ENCODE measurements around the gene DIO1.

DIO1 gene

DNA sequence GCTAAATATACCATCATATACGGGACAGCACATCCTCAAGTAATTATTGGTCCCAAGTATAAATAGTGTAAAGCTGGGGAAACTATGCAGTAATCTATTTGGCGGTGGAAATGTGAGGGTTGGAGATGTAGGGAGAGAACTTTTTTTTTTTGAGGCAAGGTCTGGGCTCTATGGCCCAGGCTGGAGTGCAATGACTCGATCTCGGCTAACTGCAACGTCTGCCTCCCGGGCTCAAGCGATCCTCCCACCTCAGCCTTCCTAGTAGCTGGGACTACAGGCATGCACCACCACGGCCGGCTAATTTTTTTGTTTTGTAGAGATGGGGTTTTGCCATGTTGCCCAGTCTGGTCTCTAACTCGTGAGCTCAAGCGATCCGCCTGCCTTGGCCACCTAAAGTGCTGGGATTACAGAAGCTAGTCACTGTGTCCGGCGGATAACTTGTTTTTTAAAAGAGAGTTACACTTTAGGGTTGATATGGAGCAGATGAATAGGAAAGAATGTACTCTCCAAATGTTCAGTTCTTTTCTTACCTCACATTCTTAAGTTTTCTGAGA lies 49.6 kb downstream of the DIO1 start:
- DNase-seq: no peak

DNA sequence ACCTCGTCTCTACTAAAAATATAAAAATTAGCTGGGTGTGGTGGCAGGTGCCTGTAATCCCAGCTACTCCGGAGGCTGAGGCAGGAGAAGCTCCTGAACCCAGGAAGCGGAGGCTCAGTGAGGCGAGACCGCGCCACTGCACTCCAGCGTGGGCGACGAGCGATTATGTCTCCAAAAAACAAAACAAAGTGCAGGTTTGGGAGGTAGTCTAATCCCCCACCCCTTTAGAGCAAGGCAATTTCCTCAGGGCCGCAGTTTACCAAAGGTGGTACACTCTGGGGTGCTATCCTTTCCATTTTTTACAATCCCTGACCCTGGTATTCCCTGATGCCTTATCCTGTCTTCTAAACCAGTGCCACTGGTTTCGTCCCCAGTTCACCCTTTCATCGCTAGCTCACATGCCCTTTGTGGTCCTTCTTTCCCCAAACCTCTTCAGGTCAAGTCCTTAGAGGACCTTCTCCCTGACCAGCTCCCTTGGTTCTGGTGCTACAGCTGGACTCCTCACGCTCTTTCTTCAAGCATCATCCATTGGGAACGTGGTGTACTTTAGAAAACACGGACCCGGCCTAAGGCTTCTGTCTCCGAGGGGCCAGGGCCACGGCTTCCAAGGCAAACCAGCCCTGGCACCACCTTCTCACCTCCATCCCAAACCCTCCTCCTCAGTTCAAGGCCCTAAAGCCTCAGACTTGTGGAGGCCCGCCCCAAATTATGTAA lies 50.6 kb downstream of the DIO1 start:
- peak; percentile 57 for DNase-seq

DNA sequence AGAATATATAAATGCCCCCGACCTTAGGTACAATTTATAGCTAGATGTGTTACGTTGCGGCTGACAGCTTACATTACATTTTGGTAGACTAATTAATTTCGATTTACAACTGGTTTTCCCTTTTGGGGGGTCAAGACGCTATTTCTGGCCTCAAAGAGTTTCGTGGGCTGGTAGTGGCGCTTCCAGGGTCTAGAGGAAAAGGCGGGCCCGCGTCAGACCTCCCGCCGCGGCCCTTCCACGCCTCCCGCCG lies 51.1 kb downstream of the DIO1 start:
- no peak for DNase-seq

DNA sequence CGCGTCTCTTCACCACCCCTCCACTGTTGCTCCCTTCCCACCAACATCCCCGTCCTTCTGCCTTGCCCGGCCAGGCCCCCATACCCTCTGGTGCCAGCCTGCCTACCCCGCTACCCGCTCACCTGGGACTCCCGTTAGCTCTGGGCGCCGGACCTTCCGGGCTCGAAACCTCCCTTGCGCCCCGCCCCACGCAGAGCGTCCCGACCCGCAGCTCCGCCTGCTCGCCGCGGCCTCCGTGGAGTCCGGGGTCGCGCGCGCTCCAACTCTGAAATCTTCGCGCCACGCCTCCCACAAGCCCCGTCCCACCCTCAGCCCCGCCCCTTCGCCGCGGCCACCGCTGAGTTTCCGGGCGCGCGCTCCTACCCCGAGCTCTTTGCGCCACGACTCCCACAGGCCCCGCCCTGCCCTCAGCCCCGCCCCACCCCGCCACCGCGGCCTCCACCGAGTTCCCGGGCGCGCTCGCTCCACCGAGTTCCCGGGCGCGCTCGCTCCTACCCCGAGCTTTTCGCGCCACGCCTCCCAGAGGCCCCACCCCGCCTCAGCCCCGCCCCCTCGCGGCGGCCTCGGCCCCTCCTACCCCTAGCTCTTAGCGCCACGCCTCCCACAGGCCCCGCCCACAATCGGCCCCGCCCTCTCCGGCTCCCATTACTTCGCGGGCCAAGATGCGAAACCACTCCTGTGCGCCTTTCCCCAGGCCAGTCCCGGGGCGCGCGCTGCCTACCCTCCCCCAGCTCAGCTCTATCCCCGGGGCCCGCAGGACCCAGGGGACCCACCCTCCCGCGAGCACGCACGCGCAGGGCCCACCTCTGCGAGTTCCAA lies 51.7 kb downstream of the DIO1 start, which contains the start of gene IFT25:
IFT25 (minus strand) TSS at position 267 of the 819 bp plus-strand sequence. CDS start 5,617 bp downstream, outside the sequence.
- DNase-seq: peak; percentile 100

DNA sequence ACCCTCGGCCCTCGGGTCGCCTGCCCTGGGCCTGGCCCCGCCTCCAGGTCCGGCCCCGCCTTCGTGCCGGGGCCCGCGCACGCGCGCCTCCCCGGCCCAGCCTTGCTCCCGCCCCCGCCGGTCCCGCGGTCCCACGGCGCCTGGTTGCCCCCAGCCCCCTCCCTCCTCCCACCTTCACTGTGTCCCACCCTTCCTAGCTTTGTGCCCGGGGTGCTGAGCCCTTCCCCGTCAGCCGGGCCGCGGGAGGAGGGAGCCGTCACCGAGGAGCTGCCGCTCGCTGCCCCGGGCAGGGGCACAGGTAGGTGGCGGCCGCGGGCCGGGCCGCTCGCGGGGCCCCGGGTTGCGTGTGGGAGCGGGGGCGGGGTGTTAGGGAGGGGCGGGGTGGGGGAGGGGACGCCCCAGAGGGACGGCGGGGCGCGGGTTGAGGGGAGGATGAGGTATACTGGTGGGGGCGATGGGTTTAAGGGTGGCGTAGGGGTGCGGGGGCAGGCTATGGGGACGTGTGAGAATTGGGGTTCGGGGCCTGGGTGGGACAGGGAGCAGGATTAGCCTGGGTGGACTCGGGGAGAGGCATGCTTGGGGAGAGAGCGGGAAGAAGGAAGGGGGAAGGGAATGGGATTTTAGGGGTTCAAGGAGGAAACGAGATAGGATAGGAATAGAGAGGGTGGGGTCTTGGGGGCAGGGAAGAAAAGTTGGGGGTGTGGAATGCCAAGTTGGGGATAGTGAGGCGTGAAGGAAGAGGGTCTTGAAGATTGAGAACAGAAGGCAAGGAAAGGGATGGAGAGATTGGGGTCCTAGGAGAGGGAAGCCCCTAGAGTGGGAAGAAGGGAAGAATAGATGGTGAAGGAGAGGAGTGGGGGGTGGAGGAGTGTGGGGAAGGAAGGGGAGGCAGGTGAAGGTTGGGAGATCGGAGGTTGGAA lies 52.5 kb downstream of the DIO1 start, which contains the start of gene LRRC42:
LRRC42 (plus strand) TSS at position 99 of the 920 bp plus-strand sequence. CDS start 5,650 bp downstream, outside the sequence.
- no peak for DNase-seq

DNA sequence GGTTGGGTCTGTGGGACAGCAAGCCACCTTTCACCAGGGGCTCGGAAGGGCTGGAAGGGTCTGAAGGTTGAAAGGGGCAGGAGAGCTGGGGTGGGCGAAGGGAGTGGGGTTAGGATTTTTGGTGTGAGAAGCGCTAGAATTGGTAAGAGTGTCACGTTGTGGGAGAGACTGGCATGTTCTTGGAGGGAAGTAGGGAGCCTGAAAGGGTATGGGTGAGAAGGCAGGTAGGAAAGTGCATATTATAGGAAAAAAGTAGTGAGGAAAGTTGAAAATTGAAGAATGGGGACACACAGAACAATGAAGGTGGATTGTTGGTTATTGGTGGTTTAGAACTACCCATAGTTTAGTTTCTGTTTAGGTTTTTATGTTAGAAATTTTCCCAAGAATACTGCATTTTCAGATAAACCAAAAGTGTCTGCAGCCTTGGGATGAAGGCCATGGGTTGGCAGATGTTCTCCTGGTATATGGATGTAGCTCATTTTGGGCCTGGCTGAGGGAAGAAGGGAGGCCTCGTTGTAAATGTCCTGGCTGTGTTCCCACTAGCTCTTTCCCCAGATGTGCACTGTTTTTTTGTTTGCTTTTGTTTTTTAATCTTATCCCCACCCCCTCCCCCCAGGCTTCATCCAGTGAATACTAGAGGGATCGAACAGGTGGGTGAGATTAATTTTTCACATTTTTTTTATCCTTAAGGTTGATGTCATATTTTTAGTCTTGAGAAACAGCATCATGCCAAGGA lies 53.4 kb downstream of the DIO1 start:
- no peak for DNase-seq

DNA sequence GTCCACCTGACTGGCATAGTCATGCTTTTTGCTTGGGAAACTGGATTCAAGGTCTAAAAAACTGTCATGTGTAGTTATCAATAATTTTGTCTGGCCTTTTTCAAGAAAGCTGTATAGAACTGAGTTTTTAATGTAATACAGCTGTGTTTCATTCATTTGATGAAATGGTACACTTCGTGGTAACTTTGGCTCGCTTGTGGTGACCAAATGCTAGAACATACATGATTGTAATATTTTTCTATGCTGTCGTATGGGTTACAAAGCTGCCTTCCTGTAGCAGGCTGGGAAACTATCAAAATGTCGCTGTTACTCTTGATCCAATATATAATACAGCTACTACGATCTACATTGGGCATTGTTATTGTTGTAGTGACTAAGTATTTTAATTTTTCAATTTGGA lies 54.3 kb downstream of the DIO1 start:
- no peak for DNase-seq

DNA sequence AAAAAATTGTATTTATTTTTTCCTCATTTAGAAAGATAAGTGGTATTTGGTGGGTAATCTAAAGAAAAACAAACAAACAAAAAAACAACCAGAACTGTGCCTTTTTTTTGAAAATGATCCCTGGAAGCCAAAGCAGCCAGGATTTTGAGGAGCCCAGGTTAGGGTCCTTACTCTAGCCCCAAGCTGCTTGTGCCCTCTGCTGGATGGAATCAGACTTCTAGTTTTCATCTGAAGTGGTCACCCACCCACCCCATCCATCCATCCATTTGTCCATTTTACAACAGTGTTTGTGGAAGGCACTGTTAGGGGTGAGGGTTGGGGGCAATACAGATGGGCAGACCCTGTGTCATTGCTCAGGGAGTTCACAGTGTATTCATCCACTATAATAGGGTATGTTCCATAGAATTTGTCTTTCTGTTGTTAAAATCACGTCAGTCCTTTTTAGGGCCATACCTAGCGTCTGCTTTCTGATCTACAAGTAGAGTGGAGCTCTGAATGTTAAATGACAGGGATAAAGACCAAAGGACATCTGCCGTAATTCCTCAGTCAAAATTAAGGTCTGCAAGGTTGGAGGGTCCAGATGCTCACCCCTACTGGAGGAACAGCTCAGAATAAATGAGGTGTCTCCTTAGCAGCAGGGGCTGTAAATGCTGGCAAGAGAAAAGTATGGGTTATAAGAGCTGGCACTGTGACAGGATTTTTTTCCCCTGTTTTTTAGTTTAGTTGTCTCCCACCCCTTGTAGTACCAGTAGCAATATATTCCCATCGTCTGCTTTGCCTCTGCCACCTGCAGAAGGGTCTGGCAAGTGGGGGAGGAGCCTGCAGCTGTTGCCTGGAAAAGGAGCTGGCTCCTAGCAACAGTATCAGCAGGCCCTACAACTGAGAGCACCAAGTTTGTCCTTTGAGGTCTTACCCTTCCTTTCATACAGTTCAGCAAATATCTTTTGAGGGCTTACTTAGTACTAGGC lies 55.3 kb downstream of the DIO1 start:
- DNase-seq: no peak

DNA sequence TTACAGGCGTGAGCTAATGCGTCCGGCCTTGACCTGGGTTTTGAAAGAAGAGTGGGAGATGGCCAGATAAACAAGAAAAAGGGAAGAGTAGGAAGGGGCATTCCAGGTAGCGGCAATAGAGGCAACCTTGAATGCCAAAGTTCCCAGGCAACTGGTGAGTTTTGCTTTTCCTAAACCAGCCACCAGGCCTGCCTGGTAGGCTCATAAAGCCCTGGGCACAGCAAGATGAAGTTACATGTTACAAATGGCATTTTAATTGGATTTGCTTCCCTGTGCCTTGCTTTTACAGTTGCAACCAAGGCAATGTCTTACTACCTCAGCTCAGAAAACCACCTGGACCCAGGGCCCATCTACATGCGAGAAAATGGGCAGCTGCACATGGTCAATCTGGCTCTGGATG lies 57.7 kb downstream of the DIO1 start:
- no peak for DNase-seq

DNA sequence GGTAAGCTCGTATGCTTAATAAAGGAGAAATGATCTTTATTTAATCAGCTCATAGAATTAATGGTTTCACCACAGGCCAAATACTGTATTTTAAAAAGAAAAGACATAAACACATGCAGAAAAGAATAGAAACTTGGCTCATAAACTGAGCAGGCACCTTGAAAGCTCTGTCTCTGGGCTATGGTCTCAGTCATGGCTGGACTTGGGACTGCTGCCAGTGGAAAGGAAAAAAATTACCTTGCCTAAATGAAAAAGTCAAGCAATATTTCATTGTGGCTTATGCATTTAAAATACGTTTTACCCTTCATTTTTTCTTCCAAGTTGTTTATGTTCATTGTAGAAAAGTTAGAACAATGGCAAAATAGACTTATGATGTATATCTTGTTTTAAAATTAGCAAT lies 60.1 kb downstream of the DIO1 start:
- DNase-seq: no peak

DNA sequence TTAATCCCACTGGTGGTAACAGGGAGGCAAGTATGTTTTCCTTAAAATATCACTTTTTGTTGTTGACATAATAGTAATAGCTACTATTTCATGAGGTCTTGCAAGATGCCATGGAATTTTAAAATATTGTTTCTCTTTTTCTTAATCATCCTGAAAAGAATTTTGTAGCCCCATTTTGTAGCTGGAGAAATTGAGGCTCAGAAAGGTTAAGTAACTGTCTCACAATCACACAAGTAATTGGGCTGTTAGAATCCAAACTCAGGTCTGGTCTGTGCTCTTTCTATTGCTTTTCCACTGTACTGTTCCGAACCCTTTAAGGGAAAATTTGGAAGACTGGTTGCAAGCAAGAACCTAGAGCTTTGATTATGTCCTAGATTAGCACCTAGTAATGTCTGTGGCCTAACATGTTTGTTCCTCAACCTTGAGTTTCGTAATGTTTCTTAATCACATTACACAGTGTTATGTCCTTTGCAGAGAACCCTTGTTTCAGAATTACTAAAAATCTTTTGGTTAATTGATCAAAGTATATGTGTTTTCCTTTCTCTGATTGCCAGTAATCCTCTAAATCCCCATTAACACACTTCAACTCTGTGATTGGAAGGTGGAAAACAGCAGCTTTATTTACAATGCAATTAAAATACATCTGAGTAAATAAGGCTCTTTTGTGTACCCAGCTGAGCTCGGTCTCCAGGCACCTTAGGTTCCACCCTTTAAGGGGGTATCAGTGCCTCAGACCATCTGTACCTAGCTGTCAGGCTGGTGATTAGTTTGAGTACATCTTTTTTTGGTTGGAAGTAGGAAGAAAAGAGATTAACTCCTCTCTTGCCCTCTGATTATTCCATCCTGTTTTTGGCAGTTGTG lies 62.6 kb downstream of the DIO1 start:
- DNase-seq: no peak

DNA sequence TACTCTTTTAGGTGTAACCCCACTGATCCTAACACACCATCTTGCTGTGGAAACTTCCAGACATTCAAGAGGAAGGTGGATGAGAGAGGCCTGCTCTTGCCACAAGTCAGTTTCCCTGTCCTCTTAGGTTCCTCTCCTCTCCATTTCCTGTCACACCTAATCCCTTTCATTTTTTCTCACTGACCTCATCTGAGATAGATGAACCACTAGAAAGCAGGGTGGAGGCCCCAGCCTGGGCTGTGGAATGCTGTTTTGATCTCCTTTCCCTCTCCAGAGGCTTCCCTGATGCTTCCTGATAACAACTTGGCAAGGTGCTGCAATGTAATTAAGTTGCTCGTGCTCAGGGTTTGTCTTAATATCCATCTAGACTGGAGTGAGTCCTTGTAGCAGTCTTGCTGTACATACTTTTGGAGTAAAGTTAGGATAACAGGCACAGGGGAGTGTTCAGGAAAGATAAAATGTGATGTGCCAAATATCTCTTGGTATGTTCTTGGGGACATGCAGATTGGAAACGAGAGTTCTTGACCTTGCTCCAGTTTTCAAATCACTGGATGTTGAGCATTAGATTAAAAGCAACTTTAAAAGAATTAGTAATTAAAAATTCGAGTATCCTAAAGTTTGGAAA lies 63.3 kb downstream of the DIO1 start:
- DNase-seq: no peak

DNA sequence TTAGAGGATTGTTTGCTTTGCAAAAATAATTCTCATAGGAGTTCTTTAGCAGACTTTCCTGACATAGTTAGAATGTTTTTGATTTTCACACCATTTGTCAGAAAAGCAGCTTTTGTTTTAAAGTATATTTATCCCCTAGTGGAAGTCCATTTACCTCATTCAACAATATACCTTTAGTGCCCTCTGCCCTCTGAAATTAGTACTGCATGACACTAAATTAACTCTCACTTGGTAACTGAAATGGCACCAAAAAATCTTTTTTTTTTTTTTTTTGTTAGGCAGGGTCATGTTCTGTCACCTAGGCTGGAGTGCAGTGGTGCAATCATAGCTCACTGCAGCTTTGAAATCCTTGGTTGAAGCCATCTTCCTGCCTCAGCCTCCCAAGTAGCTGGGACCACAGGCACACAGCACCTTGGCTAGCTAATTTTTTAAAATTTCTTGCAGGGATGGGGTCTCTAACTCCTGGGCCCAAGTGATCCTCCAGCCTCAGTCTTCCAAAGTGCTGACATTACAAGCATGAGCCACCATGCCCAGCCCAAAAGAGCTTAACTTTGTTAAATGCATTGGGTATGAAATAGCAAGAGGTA lies 65.8 kb downstream of the DIO1 start:
- no peak for DNase-seq
